ENCODE data around the gene FLT4.

FLT4 gene

GRCh38 chr5:180586870-180587269 is 62.5 kb downstream of the FLT4 start:
- no peak for DNase-seq

DNA sequence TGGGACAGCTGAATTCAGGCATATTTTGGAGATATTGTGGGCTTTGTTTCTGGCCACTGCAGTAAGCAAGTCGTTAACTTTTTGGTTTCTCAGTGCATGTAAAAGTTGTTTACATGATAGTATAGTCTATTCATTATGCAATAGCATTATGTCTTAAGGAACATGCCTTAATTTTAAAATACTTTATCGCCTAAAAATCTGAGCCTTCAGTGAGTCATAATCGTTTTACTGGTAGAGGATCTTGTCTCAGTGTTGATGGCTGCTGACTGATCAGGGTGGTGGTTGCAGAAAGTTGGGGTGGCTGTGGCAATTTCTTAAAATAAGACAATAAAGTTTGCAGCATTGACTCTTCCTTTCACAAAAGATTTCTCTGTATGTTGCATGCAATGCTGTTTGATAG is 63.2 kb downstream of the FLT4 start:
- no peak for DNase-seq

- DNase-seq: no peak
These were observed 65.7 kb downstream of the FLT4 start for GRCh38 chr5:180583738-180584137.

DNA sequence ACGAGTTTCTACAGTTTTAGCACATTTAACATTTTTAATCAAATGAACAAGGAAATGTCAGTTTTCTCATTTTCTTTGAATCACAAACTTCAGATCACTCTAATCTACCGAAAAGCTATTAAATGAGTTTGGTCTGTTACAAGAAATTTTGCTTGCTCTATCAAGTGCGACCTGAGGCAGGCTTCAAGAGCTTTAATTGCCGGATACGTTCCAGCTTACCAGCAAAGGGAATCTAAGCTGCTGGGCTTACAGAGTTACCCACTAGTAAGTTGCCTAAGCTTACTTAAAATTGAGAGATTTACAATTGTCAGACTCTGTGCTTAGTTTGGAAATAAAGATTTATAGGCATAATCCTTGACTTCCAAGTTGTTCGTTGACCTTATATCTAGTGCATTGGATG is 68.7 kb downstream of the FLT4 start:
- DNase-seq: no peak

DNA sequence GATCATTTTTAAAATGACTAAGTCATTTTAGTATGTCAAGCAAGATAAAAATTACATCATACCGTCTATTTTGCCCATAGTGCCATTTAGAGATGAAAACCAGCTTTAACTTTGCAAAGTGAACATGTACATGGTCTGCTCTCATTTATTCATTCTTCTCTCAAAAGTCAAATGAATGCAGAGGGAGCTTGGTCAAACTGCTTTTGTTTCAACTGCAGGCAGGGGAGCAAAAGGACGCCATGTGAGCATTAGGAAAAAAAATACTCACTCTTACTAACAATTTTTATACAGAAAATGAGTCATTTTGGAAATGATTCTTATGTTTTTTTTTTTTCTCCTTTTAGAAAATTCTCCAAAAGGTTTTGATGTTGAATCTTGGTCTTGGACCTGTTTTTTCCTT is 73.8 kb downstream of the FLT4 start:
- DNase-seq: no peak

- DNase-seq: no peak
These were observed 80.5 kb downstream of the FLT4 start for GRCh38 chr5:180568914-180569313.

DNA sequence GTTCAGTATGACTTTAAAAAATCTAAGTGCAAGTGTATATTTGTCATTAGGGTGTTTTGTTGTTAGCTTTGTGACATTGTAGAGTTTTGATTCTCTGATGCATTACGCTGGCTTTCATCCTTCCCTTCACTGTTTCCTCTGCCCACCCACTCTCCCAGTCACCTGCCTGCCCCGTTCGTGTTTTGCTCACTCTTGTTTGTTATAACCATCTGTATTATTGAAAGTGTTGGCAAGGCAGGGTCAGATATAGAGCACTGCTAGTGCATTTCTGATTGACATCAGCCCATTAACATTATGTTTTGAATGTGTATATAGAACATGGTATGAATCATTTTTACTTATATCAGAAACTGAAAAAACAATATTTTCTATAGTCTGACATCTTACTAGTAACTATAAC is 85.4 kb downstream of the FLT4 start:
- no peak for DNase-seq

DNA sequence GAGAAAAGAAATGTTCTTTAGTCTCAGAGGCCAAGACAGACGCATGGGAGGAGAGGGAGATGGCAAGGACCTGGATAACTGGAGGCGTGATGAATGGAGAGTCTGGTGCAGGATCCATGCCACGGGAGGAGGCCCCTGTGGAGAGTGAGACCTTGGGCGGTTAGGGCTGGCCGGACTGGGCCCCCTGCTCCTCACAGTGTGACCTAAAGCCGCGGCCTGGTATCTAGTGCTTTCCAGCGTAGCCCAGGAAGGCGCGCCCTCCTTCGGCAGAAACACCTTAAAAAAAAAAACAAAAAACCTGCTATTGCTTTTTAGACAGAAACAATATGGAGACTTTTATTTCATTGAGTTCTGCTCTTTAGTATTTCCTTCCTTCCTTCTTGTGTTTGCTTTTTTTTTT is 91.2 kb downstream of the FLT4 start:
- no peak for DNase-seq

GRCh38 chr5:180557217-180557809 is 92.1 kb downstream of the FLT4 start:
- DNase-seq: no peak

GRCh38 chr5:180555168-180555921 is 94.1 kb downstream of the FLT4 start:
- no peak for DNase-seq

DNA sequence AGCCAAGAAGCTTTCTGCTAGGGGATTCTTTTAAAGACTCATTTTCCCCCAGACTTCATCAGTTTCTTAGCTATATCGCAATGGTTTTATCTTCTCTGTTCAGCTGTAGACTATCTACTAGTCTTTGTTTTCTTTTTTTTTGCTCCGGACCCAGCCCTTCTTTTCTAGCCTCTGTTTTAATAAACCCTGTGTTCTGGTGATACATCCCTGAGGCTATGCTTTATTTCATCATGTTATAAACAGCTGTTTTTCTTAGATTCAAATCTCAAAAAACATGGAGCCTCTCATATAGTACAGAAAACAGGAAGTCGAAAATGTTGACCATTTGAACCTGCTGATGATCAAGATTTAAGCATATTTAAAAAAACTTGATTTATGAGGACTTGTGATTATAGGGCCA is 95.9 kb downstream of the FLT4 start:
- no peak for DNase-seq
